8988T (cell line): ENCODE data around the gene PLOD3.

Source experiments
- DNase-seq: peaks from one replicate; pipeline ENCODE4 v3.0.0; 2011

PLOD3 gene

DNA sequence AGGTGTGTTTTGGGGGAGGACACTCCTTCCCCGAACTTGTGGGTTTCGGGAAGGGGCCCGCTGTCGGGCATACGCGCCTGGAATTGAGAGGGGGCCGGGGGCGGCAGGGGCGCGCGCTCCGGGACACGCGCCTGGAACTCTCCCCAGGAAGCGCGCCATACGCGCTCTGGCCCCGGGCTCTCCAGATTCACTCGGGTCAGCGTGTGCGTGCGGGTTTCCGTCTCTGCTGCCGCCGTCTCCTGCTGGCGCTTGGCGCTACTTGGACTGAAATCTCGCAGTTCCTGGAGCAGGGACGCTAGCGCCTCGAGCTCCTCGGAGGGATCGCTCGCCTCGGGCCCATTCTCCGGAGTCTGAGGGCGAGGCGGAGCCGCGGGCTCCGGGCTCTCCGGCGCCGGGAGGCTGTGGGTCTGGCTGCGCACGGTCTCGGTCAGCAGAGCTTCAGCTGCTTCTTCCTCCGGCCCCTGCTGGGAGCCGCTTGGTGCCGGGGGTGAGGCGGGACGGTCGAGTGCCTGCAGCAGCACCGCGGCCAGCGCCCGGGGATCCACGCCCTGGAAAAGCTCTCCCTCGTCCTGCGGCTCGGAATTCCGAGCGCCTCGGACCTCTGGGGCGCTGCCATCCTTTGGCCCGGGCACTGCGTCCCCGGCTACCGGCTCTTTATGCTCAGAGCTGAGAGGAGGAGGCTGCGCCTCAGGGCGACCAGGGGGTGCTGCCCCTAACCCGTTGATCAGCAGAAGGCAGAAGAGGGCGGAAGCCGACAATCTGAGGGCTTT lies 53.1 kb downstream of the PLOD3 start:
- DNase-seq = no peak

DNA sequence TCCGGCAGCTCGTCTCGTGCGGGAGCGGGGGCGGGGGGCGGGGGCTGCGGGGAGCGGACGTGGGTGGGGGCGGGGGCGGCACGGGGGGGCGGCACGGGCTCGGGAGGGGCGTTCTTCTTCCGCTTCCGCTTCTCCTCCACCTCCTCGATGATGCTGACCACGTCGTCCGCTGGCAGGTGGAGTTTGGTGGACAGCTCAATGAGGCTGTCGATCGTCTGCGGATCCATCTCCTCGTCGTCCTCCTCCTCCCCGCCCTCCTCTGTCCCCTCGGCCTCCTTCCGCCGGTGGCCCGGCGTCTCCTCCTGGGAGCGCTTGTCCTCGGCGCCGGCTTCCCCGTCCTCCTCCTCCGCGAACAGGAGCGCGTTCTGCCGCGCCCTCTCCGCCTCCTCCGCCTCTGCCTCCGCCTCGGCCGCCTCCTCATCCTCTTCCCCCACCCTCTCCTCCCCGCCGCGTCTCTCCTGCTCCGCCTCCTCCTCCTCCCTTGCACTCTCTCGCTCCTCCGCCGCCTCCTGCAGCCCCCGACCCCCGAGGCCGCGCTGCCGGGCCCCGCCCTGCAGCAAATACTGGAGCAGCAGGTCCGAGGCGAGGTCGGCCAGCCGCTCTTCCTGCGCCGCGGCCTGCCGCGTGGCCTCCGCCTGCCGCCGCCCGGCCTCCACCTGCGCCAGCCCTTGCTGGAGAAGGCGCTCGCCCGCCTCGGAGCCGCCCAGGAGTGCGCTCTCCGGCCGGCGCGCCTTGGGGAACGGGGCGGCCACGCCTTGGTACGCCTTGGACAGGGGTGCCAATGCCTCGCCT lies 53.9 kb downstream of the PLOD3 start:
- DNase-seq = no peak

DNA sequence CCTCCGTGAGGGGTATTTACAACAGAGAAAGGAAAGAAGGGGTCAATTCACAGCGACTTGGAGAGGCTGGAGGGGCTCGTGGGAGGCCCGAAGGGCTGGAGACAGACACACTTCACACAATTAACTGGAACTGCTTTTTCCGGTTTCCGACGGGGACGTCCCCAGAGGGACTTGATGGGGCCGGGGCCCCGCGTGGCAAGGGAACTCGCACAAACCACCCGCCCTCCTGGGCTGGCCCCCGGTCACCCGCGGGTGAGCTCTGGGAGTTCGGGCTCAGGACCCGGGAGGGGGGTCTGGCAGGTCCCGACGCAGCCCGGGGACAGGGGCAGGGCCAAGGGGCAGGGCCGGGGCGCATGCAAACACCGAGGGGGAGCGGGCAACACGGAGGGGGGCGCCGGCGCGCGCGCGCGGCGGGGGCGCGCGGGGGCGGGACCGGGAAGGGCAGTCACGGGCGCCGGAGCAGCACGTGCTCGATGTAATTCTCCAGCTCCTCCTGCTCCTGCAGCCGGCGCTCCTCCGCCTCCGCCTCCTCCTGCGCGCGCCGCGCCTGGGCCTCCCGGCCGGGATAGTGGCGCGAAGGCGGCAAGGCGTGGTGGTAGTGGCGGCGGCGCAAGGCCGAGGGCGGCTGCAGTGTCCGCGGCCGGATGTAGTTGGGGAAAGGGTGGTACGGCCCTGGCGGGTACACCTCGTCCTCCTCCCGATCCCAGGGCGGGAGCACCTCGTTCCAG lies 54.7 kb downstream of the PLOD3 start:
- DNase-seq = no peak

DNA sequence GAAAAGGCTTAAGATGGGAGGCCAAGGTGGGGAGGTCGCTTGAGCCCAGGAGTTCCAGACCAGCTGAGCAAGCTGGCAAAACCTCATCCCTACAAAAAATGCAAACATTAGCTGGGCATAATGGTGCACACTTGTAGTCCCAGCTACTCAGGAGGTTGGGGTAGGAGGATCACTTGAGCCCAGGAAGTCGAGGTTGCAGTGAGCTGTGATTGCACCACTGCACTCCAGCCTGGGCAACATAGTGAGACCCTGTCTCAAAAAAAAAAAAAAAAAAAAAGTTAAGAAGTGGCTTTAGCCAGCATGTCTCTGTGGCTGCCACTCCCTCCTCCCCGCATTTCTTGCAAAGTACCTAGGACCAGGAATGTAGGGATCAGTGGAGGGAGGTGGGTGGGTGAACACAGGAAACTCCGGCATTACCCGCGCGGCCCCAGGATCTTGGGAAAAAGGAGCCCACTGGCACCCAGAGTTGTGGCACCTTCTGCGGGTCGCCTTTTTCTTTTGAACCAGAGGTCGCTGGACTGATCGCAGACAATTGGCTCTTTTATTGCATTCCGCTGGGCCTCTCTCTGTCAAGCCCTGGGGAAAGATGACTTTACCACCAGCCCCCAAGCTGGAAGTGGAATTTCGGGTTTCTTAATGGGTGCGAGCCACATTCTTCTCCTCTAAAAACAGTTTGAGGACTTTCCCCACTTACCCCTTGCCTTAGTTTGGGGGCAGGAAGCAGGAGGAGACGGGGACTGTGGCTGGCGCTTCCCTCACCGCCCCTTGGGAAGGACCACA lies 55.5 kb downstream of the PLOD3 start:
- DNase-seq = no peak

DNA sequence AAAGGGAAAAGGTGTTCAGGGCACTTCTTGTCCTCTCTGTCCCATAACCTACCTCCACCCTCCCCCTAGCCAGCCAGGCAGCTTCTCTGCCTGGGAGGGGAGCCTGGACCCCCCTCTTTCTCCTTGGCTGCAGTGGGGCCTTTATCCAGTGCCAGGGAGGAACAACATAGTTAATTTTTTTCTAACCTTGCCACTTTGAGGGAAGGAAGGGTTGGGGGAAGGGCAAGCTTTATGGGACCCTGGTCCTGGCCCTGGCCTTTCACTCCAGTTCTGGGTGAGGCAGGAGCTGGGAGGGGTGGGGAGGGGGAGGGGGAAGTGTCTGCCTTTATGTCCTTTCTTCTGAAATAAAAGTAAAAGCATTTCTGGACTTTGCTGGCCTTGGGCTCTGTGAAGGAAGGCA lies 56.5 kb downstream of the PLOD3 start:
- DNase-seq = no peak

DNA sequence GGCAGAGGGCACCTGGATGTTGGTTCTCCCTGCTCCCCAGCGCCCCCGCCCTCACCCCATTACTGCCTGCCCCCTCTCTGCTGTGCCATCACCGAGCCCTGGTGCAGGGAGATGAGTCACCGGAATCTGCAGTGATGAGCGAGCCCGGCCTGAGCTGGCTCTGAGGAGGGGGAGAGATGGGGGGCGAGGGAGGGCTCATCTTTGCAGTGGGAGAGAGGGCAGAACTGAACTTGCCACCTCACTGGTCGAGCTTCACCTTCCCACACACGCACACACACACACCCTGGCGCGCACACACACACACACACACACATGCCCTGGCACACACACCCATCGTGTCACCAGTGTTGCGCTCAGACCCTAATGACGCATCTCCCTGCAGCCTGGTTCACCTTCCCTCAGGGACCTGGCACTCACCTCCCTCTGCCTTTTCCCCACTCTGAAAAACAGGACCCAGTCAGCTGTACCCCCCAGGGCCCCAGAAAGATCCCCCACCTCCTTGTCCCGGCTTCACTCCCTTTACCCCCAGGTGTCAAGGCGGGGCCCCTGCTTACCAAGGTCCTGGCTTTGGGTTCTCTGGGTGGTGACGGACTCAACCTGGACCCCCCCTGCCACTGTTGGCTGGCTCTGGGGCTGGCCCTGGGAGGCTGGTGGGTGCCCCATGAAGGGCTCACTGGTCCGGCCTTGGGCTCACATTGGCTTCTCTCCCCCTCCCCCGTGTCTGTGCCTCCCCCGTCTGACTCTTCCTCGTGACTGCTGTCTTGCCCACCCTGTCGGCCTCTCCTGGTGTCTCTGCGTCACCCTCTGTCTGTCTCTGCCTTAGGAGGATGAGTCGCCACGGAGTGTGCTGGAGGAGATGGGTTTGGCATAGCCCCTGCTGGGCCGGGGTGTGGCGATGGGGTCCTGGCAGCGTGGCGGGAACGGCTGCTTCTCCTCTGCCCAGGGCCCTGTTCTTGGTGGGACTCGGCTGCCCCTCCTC lies 57.4 kb downstream of the PLOD3 start:
- no peak for DNase-seq

DNA sequence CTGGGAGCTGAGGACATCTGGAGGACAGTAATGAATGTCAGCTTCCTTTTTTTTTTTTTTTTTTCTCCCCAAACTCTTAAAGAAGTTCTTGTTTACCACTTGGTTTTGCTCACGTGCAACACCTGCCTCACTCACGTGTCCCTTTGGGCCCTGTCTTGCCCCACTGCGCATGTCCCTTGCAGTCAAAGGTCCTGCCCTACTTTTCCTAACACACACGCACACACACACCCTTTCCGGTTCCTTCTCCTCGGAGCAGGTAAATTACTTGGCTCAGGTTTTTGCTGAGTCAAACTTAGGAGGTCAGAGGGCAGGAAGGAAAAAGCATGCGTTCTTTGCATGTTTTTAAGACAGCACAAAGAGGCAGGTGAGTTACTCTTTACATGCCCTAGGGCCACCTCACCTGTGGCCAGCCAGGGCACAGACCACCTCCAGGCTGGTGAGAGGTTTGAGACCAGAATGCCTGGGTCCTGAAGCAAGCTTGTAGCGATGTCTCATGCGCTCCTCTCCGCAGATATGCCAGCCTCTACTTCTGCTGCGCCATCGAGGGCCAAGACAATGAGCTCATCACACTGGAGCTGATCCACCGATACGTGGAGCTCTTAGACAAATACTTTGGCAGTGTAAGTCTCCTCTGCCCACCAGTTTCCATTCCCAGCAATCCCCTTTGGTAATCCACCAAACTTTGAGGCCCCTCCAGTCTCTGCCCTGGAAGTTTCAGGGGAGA lies 60.4 kb downstream of the PLOD3 start:
- no peak for DNase-seq

DNA sequence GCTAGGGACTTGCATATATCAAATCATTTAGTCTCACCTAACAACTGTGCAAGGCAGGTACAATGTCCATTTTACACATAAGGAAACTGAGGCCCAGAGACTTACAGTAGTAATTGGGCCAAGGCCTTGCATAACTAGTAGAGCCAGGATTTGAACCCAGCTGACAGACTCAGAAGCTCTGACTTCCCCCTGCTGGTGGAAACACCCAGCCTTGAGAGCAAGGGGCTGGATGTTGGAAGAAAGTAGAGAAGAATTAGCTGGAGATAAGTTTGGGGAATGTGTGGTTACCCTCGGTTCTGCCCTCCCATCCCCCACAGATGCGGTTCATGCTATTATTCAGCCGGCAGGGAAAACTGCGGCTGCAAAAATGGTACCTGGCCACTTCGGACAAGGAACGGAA lies 61.1 kb downstream of the PLOD3 start:
- DNase-seq = no peak
